SK-N-SH treated with all-trans-retinoic acid at 6 μM for 48 hours (cell line): ENCODE results near the gene ITPR2.
"Not testable (repeated sequence)": the region's sequence is repeated elsewhere in the genome, so short reads cannot be mapped to it uniquely, and the experiment has no call there.

ENCODE experiments used
- ATAC-seq: fragments of 200-7000 bp; cut with Tn5 transposase; 3 replicates; pipeline ENCODE4 v1.9.1; 2020; ENCODE audit warnings: mild to moderate bottlenecking, moderate library complexity
- ARNTL ChIP-seq: fragments of 450-650 bp; formaldehyde crosslinking; IDR thresholded peaks from 2 replicates; pipeline ENCODE4 v1.5.0; 2020; ENCODE audit warnings: low read depth, mild to moderate bottlenecking, moderate library complexity, borderline replicate concordance
- CREB5 ChIP-seq: fragments of 250-450 bp; sonication (Bioruptor Pico); IDR thresholded peaks from 2 replicates; pipeline ENCODE4 v1.5.1; 2020; ENCODE audit warnings: low read depth, mild to moderate bottlenecking, moderate library complexity
- CSRNP3 ChIP-seq: fragments of 250-450 bp; sonication (Bioruptor Pico); IDR thresholded peaks from 2 replicates; pipeline ENCODE4 v1.5.1; 2021; ENCODE audit warnings: mild to moderate bottlenecking, moderate library complexity
- ESRRG ChIP-seq: fragments of 250-450 bp; sonication (Bioruptor Pico); IDR thresholded peaks from 2 replicates; pipeline ENCODE4 v1.6.1; 2021; ENCODE audit warnings: mild to moderate bottlenecking
- GLIS3 ChIP-seq: fragments of 250-450 bp; sonication (Bioruptor Pico); IDR thresholded peaks from 2 replicates; pipeline ENCODE4 v1.5.0; 2020; ENCODE audit warnings: mild to moderate bottlenecking, moderate library complexity
- OSR1 ChIP-seq: fragments of 250-450 bp; sonication (Bioruptor Pico); IDR thresholded peaks from 2 replicates; pipeline ENCODE4 v1.8.0; 2022; ENCODE audit warnings: moderate library complexity, mild to moderate bottlenecking, inconsistent platforms
- PATZ1 ChIP-seq: fragments of 250-450 bp; sonication (Bioruptor Pico); IDR thresholded peaks from 2 replicates; pipeline ENCODE4 v1.8.0; 2020; ENCODE audit warnings: mild to moderate bottlenecking, moderate library complexity, borderline replicate concordance
- POU6F1 ChIP-seq: fragments of 250-450 bp; sonication (Bioruptor Pico); IDR thresholded peaks from 2 replicates; pipeline ENCODE4 v1.8.0; 2021; ENCODE audit warnings: low read depth, mild to moderate bottlenecking, moderate library complexity, borderline replicate concordance
- RARB ChIP-seq: fragments of 250-450 bp; sonication (Bioruptor Pico); IDR thresholded peaks from 2 replicates; pipeline ENCODE4 v1.8.0; 2021; ENCODE audit warnings: mild to moderate bottlenecking, moderate library complexity
- TOX ChIP-seq: fragments of 250-450 bp; sonication (Bioruptor Pico); IDR thresholded peaks from 2 replicates; pipeline ENCODE4 v1.8.0; 2021; ENCODE audit warnings: mild to moderate bottlenecking, moderate library complexity, borderline replicate concordance
- TSHZ2 ChIP-seq: fragments of 250-450 bp; sonication (Bioruptor Pico); IDR thresholded peaks from 2 replicates; pipeline ENCODE4 v1.5.0; 2020; ENCODE audit warnings: mild to moderate bottlenecking, moderate library complexity
- ZC3H10 ChIP-seq: fragments of 250-450 bp; sonication (Bioruptor Pico); IDR thresholded peaks from 2 replicates; pipeline ENCODE4 v1.5.1; 2021; ENCODE audit warnings: mild to moderate bottlenecking, moderate library complexity
- ZFP3 ChIP-seq: fragments of 250-450 bp; sonication (Bioruptor Pico); IDR thresholded peaks from 2 replicates; pipeline ENCODE4 v1.5.0; 2020; ENCODE audit warnings: mild to moderate bottlenecking, moderate library complexity
- ZNF565 ChIP-seq: fragments of 450-650 bp; formaldehyde crosslinking; conservative IDR thresholded peaks from 2 replicates; pipeline ENCODE4 v1.5.0; 2020; ENCODE audit warnings: low read depth, mild to moderate bottlenecking, moderate library complexity
- ZNF70 ChIP-seq: fragments of 450-650 bp; formaldehyde crosslinking; IDR thresholded peaks from 2 replicates; pipeline ENCODE4 v1.5.0; 2020; ENCODE audit warnings: mild to moderate bottlenecking, moderate library complexity
- ZNF8 ChIP-seq: fragments of 450-650 bp; formaldehyde crosslinking; IDR thresholded peaks from 2 replicates; pipeline ENCODE4 v1.5.0; 2020; ENCODE audit warnings: mild to moderate bottlenecking, moderate library complexity

The ITPR2 gene

GRCh38 chr12:26777236-26777635 is 55.8 kb downstream of the ITPR2 start:
- TF ChIP-seq CREB5 (no peak), ZNF8 (CRISPR knock-in tag) (no peak), ZFP3 (CRISPR knock-in tag) (no peak), RARB (no peak), ZNF70 (CRISPR knock-in tag) (no peak), ESRRG (CRISPR knock-in tag) (no peak), TOX (CRISPR knock-in tag) (no peak), OSR1 (no peak), PATZ1 (no peak), POU6F1 (CRISPR knock-in tag) (no peak), ZNF565 (no peak), ZC3H10 (CRISPR knock-in tag) (no peak), CSRNP3 (CRISPR knock-in tag) (no peak), ARNTL (CRISPR knock-in tag) (no peak)
- TF ChIP-seq, all 23 proteins: peak for 0
- ATAC-seq: no peak

GRCh38 chr12:26775991-26776390 is 57.0 kb downstream of the ITPR2 start:
- not testable (repeated sequence) for ATAC-seq

GRCh38 chr12:26773313-26774104 is 59.5 kb downstream of the ITPR2 start:
- TF ChIP-seq GLIS3 (CRISPR knock-in tag): no peak
- TF ChIP-seq TSHZ2: no peak
- no peak for TF ChIP-seq ZNF565
- no peak for ATAC-seq

- TF ChIP-seq ZFP3 (CRISPR knock-in tag) (no peak), GLIS3 (CRISPR knock-in tag) (no peak), ESRRG (CRISPR knock-in tag) (no peak), PATZ1 (no peak)
- no peak for ATAC-seq
Measured at GRCh38 chr12:26771861-26772260, 61.1 kb downstream of the ITPR2 start.
